ENCODE results near the gene CRACR2A.

Gene CRACR2A

GRCh38 chr12:3685830-3686229, 67.1 kb downstream of the CRACR2A start:
- Histone ChIP-seq H2BK120ac (ENCODE audit: insufficient read depth, low read length, poor library complexity) (no peak overlapping the region), H3K18ac (ENCODE audit: low read length) (no peak overlapping the region), H3K4me1 (ENCODE audit: control insufficient read depth in 1 of 2, insufficient read depth in 2 of 2, low read length in 2 of 2) (peaks cover 3 to 6% of the 10 kb centered on the region in 2 experiments)

GRCh38 chr12:3684449-3685051, 68.4 kb downstream of the CRACR2A start:
- no peak overlapping the region for H2AK5ac ChIP-seq (ENCODE audit: low read length)
- no peak overlapping the region for H4K91ac ChIP-seq (ENCODE audit: low read depth, low read length)
- no peak overlapping the region for H2BK12ac ChIP-seq (ENCODE audit: low read length)
- no peak overlapping the region for H3K18ac ChIP-seq (ENCODE audit: low read length)
- no peaks in the 10 kb centered on the region for H3K9me3 ChIP-seq (ENCODE audit: insufficient read depth, low read depth, low read length)
- H3K79me1 ChIP-seq (ENCODE audit: low read length) = no peaks in the 10 kb centered on the region
- no peaks in the 10 kb centered on the region for H3K27me3 ChIP-seq (ENCODE audit: insufficient read depth, low read length)
- no peak overlapping the region for H3K4ac ChIP-seq (ENCODE audit: low read depth, low read length)
- no peak overlapping the region for H3K4me3 ChIP-seq (ENCODE audit: low read depth, low read length)
- no peak overlapping the region for H4K8ac ChIP-seq (ENCODE audit: low read depth, low read length)
- no peaks in the 10 kb centered on the region for H3K79me2 ChIP-seq (ENCODE audit: control insufficient read depth, insufficient read depth, low read length, poor library complexity)
- H3K14ac ChIP-seq (ENCODE audit: low read length) = no peak overlapping the region
- H2BK5ac ChIP-seq (ENCODE audit: low read depth, low read length, poor library complexity) = no peak overlapping the region
- H3K9ac ChIP-seq (ENCODE audit: low read length) = no peak overlapping the region
- H3K23ac ChIP-seq (ENCODE audit: low read length) = no peak overlapping the region
- no peak overlapping the region for H4K12ac ChIP-seq (ENCODE audit: low read depth, low read length)
- H3K4me1 ChIP-seq (ENCODE audit: control insufficient read depth in 1 of 2, insufficient read depth in 2 of 2, low read length in 2 of 2) = peaks cover 3 to 6% of the 10 kb centered on the region in 2 experiments
- DNase-seq = no peak
- H2AFZ ChIP-seq (ENCODE audit: insufficient read depth, low read length, poor library complexity) = no peak overlapping the region
- no peaks in the 10 kb centered on the region for H3K36me3 ChIP-seq (ENCODE audit: control insufficient read depth in 1 of 2, insufficient read depth in 2 of 2, low read length in 2 of 2)
- H3K4me2 ChIP-seq (ENCODE audit: low read length) = no peak overlapping the region
- no CpG with 5 or more reads among the region's 12 CpGs for WGBS (ENCODE audit: extremely low coverage, insufficient coverage, insufficient read length)
- H3K27ac ChIP-seq (ENCODE audit: low read depth, low read length) = no peak overlapping the region
- no peak overlapping the region for H2BK120ac ChIP-seq (ENCODE audit: insufficient read depth, low read length, poor library complexity)

More at GRCh38 chr12:3685830-3686229, 67.1 kb downstream of the CRACR2A start:
- Histone ChIP-seq H3K27ac (ENCODE audit: low read depth, low read length) (no peak overlapping the region), H4K8ac (ENCODE audit: low read depth, low read length) (no peak overlapping the region), H3K36me3 (ENCODE audit: control insufficient read depth in 1 of 2, insufficient read depth in 2 of 2, low read length in 2 of 2) (no peaks in the 10 kb centered on the region), H3K27me3 (ENCODE audit: insufficient read depth, low read length) (no peaks in the 10 kb centered on the region), H3K9me3 (ENCODE audit: insufficient read depth, low read depth, low read length) (no peaks in the 10 kb centered on the region), H3K14ac (ENCODE audit: low read length) (no peak overlapping the region), H2BK12ac (ENCODE audit: low read length) (no peak overlapping the region), H3K4ac (ENCODE audit: low read depth, low read length) (no peak overlapping the region), H3K79me1 (ENCODE audit: low read length) (no peaks in the 10 kb centered on the region), H4K12ac (ENCODE audit: low read depth, low read length) (no peak overlapping the region), H3K4me2 (ENCODE audit: low read length) (no peak overlapping the region), H3K23ac (ENCODE audit: low read length) (no peak overlapping the region), H3K9ac (ENCODE audit: low read length) (no peak overlapping the region), H2BK5ac (ENCODE audit: low read depth, low read length, poor library complexity) (no peak overlapping the region), H3K79me2 (ENCODE audit: control insufficient read depth, insufficient read depth, low read length, poor library complexity) (no peaks in the 10 kb centered on the region), H4K91ac (ENCODE audit: low read depth, low read length) (no peak overlapping the region), H2AK5ac (ENCODE audit: low read length) (no peak overlapping the region), H3K4me3 (ENCODE audit: low read depth, low read length) (no peak overlapping the region), H2AFZ (ENCODE audit: insufficient read depth, low read length, poor library complexity) (no peak overlapping the region)
- no CpG with 5 or more reads among the region's 1 CpG for WGBS (ENCODE audit: extremely low coverage, insufficient coverage, insufficient read length)
- DNase-seq = no peak

DNA sequence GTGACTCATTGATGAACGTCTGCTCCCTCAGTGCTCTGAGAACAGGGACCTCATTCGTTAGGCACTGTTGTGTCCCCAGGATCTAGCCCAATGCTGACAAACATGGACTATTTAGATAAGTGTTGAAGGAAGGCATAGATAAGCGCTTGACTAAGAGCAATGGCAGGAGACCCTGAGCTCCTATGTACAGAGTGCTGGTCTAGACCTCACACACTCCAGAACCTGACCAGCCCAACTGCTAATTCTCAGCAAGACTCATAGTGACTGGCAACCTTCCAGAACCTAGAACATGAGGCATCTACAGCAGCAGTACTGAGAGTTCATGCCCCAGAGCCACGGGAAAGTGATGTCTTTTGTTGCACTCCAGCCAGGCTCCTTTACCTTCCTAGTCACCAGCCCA, 69.2 kb downstream of the CRACR2A start:
- Histone ChIP-seq H3K4me1 (ENCODE audit: control insufficient read depth in 1 of 2, insufficient read depth in 2 of 2, low read length in 2 of 2) (peaks cover 3 to 6% of the 10 kb centered on the region in 2 experiments), H3K9me3 (ENCODE audit: insufficient read depth, low read depth, low read length) (no peaks in the 10 kb centered on the region), H3K27me3 (ENCODE audit: insufficient read depth, low read length) (no peaks in the 10 kb centered on the region), H3K36me3 (ENCODE audit: control insufficient read depth in 1 of 2, insufficient read depth in 2 of 2, low read length in 2 of 2) (no peaks in the 10 kb centered on the region), H2BK12ac (ENCODE audit: low read length) (no peak overlapping the region), H3K14ac (ENCODE audit: low read length) (no peak overlapping the region), H2AFZ (ENCODE audit: insufficient read depth, low read length, poor library complexity) (no peak overlapping the region), H3K79me1 (ENCODE audit: low read length) (no peaks in the 10 kb centered on the region), H2BK120ac (ENCODE audit: insufficient read depth, low read length, poor library complexity) (no peak overlapping the region), H3K4ac (ENCODE audit: low read depth, low read length) (no peak overlapping the region), H4K91ac (ENCODE audit: low read depth, low read length) (no peak overlapping the region), H3K23ac (ENCODE audit: low read length) (no peak overlapping the region), H4K8ac (ENCODE audit: low read depth, low read length) (no peak overlapping the region), H3K79me2 (ENCODE audit: control insufficient read depth, insufficient read depth, low read length, poor library complexity) (no peaks in the 10 kb centered on the region), H4K12ac (ENCODE audit: low read depth, low read length) (no peak overlapping the region), H2BK5ac (ENCODE audit: low read depth, low read length, poor library complexity) (no peak overlapping the region), H3K4me3 (ENCODE audit: low read depth, low read length) (no peak overlapping the region), H3K9ac (ENCODE audit: low read length) (no peak overlapping the region), H3K4me2 (ENCODE audit: low read length) (no peak overlapping the region), H2AK5ac (ENCODE audit: low read length) (no peak overlapping the region), H3K27ac (ENCODE audit: low read depth, low read length) (no peak overlapping the region), H3K18ac (ENCODE audit: low read length) (no peak overlapping the region)
- DNase-seq = no peak
- WGBS (ENCODE audit: extremely low coverage, insufficient coverage, insufficient read length) = no CpG with 5 or more reads among the region's 4 CpGs

- Histone ChIP-seq H4K91ac (ENCODE audit: low read depth, low read length) (no peak overlapping the region), H3K4ac (ENCODE audit: low read depth, low read length) (no peak overlapping the region), H3K4me1 (ENCODE audit: control insufficient read depth in 1 of 2, insufficient read depth in 2 of 2, low read length in 2 of 2) (peaks cover 3 to 6% of the 10 kb centered on the region in 2 experiments), H3K4me2 (ENCODE audit: low read length) (no peak overlapping the region), H4K12ac (ENCODE audit: low read depth, low read length) (no peak overlapping the region), H3K18ac (ENCODE audit: low read length) (no peak overlapping the region), H3K14ac (ENCODE audit: low read length) (no peak overlapping the region), H3K36me3 (ENCODE audit: control insufficient read depth in 1 of 2, insufficient read depth in 2 of 2, low read length in 2 of 2) (no peaks in the 10 kb centered on the region), H2BK120ac (ENCODE audit: insufficient read depth, low read length, poor library complexity) (no peak overlapping the region), H3K4me3 (ENCODE audit: low read depth, low read length) (no peak overlapping the region), H4K8ac (ENCODE audit: low read depth, low read length) (no peak overlapping the region), H3K27me3 (ENCODE audit: insufficient read depth, low read length) (no peaks in the 10 kb centered on the region), H2BK5ac (ENCODE audit: low read depth, low read length, poor library complexity) (no peak overlapping the region), H2AFZ (ENCODE audit: insufficient read depth, low read length, poor library complexity) (no peak overlapping the region), H3K27ac (ENCODE audit: low read depth, low read length) (no peak overlapping the region), H2AK5ac (ENCODE audit: low read length) (no peak overlapping the region), H3K79me2 (ENCODE audit: control insufficient read depth, insufficient read depth, low read length, poor library complexity) (no peaks in the 10 kb centered on the region), H2BK12ac (ENCODE audit: low read length) (no peak overlapping the region), H3K79me1 (ENCODE audit: low read length) (no peaks in the 10 kb centered on the region), H3K9me3 (ENCODE audit: insufficient read depth, low read depth, low read length) (peaks cover 1% of the 10 kb centered on the region), H3K9ac (ENCODE audit: low read length) (no peak overlapping the region), H3K23ac (ENCODE audit: low read length) (no peak overlapping the region)
- no peak for DNase-seq
- no CpG with 5 or more reads among the region's 6 CpGs for WGBS (ENCODE audit: extremely low coverage, insufficient coverage, insufficient read length)
Measured at GRCh38 chr12:3681595-3682061, 71.3 kb downstream of the CRACR2A start.
